ENCODE results near the gene SLCO4C1.

Gene SLCO4C1

GRCh38 chr5:102313912-102314311, 17.8 kb upstream of the SLCO4C1 start:
- Histone ChIP-seq H3K4me2 (ENCODE audit: low read length) (no peak overlapping the region), H2AFZ (no peak overlapping the region), H3K79me2 (no peaks in the 10 kb centered on the region), H3K27me3 (ENCODE audit: control insufficient read depth, insufficient read depth, low read length) (no peaks in the 10 kb centered on the region), H3K4me1 (no peaks in the 10 kb centered on the region), H3K27ac (no peak overlapping the region), H3K9me3 (ENCODE audit: control insufficient read depth, low read length) (no peaks in the 10 kb centered on the region), H3K9ac (no peak overlapping the region), H3K36me3 (ENCODE audit: control insufficient read depth, insufficient read depth, low read length) (no peaks in the 10 kb centered on the region), H3K4me3 (ENCODE audit: low read depth, low read length) (no peak overlapping the region)
- TF ChIP-seq, protein P1, sequence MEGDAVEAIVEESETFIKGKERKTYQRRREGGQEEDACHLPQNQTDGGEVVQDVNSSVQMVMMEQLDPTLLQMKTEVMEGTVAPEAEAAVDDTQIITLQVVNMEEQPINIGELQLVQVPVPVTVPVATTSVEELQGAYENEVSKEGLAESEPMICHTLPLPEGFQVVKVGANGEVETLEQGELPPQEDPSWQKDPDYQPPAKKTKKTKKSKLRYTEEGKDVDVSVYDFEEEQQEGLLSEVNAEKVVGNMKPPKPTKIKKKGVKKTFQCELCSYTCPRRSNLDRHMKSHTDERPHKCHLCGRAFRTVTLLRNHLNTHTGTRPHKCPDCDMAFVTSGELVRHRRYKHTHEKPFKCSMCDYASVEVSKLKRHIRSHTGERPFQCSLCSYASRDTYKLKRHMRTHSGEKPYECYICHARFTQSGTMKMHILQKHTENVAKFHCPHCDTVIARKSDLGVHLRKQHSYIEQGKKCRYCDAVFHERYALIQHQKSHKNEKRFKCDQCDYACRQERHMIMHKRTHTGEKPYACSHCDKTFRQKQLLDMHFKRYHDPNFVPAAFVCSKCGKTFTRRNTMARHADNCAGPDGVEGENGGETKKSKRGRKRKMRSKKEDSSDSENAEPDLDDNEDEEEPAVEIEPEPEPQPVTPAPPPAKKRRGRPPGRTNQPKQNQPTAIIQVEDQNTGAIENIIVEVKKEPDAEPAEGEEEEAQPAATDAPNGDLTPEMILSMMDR (IDR thresholded peaks at IDR 0.05) = no peak

GRCh38 chr5:102312586-102313370, 16.7 kb upstream of the SLCO4C1 start:
- Histone ChIP-seq H3K9me3 (ENCODE audit: control insufficient read depth, low read length) (no peaks in the 10 kb centered on the region), H3K4me3 (ENCODE audit: low read depth, low read length) (no peak overlapping the region), H3K4me2 (ENCODE audit: low read length) (no peak overlapping the region), H2AFZ (no peak overlapping the region), H3K9ac (no peak overlapping the region), H3K4me1 (no peaks in the 10 kb centered on the region), H3K79me2 (no peaks in the 10 kb centered on the region), H3K27me3 (ENCODE audit: control insufficient read depth, insufficient read depth, low read length) (no peaks in the 10 kb centered on the region), H3K27ac (no peak overlapping the region), H3K36me3 (ENCODE audit: control insufficient read depth, insufficient read depth, low read length) (no peaks in the 10 kb centered on the region)
- TF ChIP-seq, protein P1 (IDR thresholded peaks at IDR 0.05) = no peak

GRCh38 chr5:102309586-102309985, 13.5 kb upstream of the SLCO4C1 start:
- no peaks in the 10 kb centered on the region for H3K27me3 ChIP-seq (ENCODE audit: control insufficient read depth, insufficient read depth, low read length)
- no peak overlapping the region for H3K27ac ChIP-seq
- H3K9ac ChIP-seq = no peak overlapping the region
- TF ChIP-seq, protein P1 (IDR thresholded peaks at IDR 0.05) = no peak
- H3K4me2 ChIP-seq (ENCODE audit: low read length) = no peak overlapping the region
- no peaks in the 10 kb centered on the region for H3K4me1 ChIP-seq
- H3K79me2 ChIP-seq = no peaks in the 10 kb centered on the region
- no peaks in the 10 kb centered on the region for H3K9me3 ChIP-seq (ENCODE audit: control insufficient read depth, low read length)
- no peaks in the 10 kb centered on the region for H3K36me3 ChIP-seq (ENCODE audit: control insufficient read depth, insufficient read depth, low read length)
- H2AFZ ChIP-seq = no peak overlapping the region
- H3K4me3 ChIP-seq (ENCODE audit: low read depth, low read length) = no peak overlapping the region

- Histone ChIP-seq H3K9me3 (ENCODE audit: control insufficient read depth, low read length) (no peaks in the 10 kb centered on the region), H3K4me3 (ENCODE audit: low read depth, low read length) (no peak overlapping the region), H3K9ac (no peak overlapping the region), H3K79me2 (no peaks in the 10 kb centered on the region), H3K4me1 (no peaks in the 10 kb centered on the region), H3K36me3 (ENCODE audit: control insufficient read depth, insufficient read depth, low read length) (no peaks in the 10 kb centered on the region), H3K4me2 (ENCODE audit: low read length) (no peak overlapping the region), H2AFZ (no peak overlapping the region), H3K27me3 (ENCODE audit: control insufficient read depth, insufficient read depth, low read length) (no peaks in the 10 kb centered on the region), H3K27ac (no peak overlapping the region)
- TF ChIP-seq, protein P1 (IDR thresholded peaks at IDR 0.05) = no peak
Observed at GRCh38 chr5:102307232-102307631, 11.1 kb upstream of the SLCO4C1 start.

- Histone ChIP-seq H3K4me2 (ENCODE audit: low read length) (no peak overlapping the region), H2AFZ (no peak overlapping the region), H3K4me3 (ENCODE audit: low read depth, low read length) (no peak overlapping the region), H3K9me3 (ENCODE audit: control insufficient read depth, low read length) (no peaks in the 10 kb centered on the region), H3K27ac (no peak overlapping the region), H3K9ac (no peak overlapping the region), H3K4me1 (no peaks in the 10 kb centered on the region), H3K27me3 (ENCODE audit: control insufficient read depth, insufficient read depth, low read length) (no peaks in the 10 kb centered on the region), H3K79me2 (no peaks in the 10 kb centered on the region), H3K36me3 (ENCODE audit: control insufficient read depth, insufficient read depth, low read length) (no peaks in the 10 kb centered on the region)
- TF ChIP-seq, protein P1 (IDR thresholded peaks at IDR 0.05) = no peak
Observed at GRCh38 chr5:102306121-102306520, 10.0 kb upstream of the SLCO4C1 start.

All from parathyroid adenoma (tissue), 2 donors.